IMR-90 (cell line): ENCODE results near the gene COMMD8. TPM values are rescaled to one million over a fixed set of nuclear protein-coding genes. Genes with fewer than 3 reads are reported as not detected.

ENCODE experiments used
- ATAC-seq: fragments of 200-7000 bp; cut with Tn5 transposase; 2 replicates; pipeline ENCODE4 v1.9.1; 2020; ENCODE audit warnings: low read depth, mild to moderate bottlenecking, moderate library complexity
- BruUV-seq: library from RNA; stranded (reverse); fragments of 400-500 nt; replicated peaks from 2 replicates; lab custom pipeline; 2021; lab: Mats Ljungman, UMichigan
- CTCF ChIA-PET: fragments of 300-600 bp; formaldehyde crosslinking; extraction: SDS; loops from one replicate; lab custom pipeline; 2021; ENCODE audit warnings: antibody characterized with exemption; lab: Yijun Ruan, JAX
- POLR2A ChIA-PET: fragments of 300-600 bp; sonication (Branson Sonifier 250); formaldehyde crosslinking; loops from one replicate; lab custom pipeline; 2022; ENCODE audit warnings: antibody characterized with exemption; ENCODE audit not compliant: unreplicated experiment; lab: Charles Lee
- DNase-seq: peaks from one replicate; pipeline ENCODE4 v3.0.0; 2013
- H2AFZ ChIP-seq: replicated peaks from 2 replicates; pipeline ENCODE3; 2013; ENCODE audit warnings: low read length, mild to moderate bottlenecking; ENCODE audit not compliant: poor library complexity
- H2AK5ac ChIP-seq: 2 replicates; pipeline ENCODE4 v1.6.1; 2013; ENCODE audit warnings: low read depth, low read length, inconsistent platforms
- H2AK9ac ChIP-seq: replicated peaks from 2 replicates; pipeline ENCODE3; 2013; ENCODE audit warnings: mild to moderate bottlenecking, low read depth, low read length, moderate library complexity; ENCODE audit not compliant: poor library complexity
- H2BK120ac ChIP-seq: 2 replicates; pipeline ENCODE4 v1.6.1; 2013; ENCODE audit warnings: low read depth, low read length, inconsistent platforms
- H2BK15ac ChIP-seq: 3 replicates; pipeline ENCODE4 v1.6.1; 2013; ENCODE audit warnings: low read depth, low read length, inconsistent platforms
- H2BK20ac ChIP-seq: 2 replicates; pipeline ENCODE4 v1.6.1; 2013; ENCODE audit warnings: low read depth, mild to moderate bottlenecking, inconsistent platforms, low read length, moderate library complexity
- H2BK5ac ChIP-seq: 2 replicates; pipeline ENCODE4 v1.6.1; 2013; ENCODE audit warnings: mild to moderate bottlenecking, low read depth, low read length, inconsistent platforms; ENCODE audit not compliant: poor library complexity, severe bottlenecking
- H3K14ac ChIP-seq: replicated peaks from 2 replicates; pipeline ENCODE4 v1.6.1; 2013; ENCODE audit warnings: low read depth, low read length, inconsistent platforms
- H3K18ac ChIP-seq: 2 replicates; pipeline ENCODE4 v1.6.1; 2013; ENCODE audit warnings: low read depth, low read length, control low read depth
- H3K23ac ChIP-seq: 2 replicates; pipeline ENCODE4 v1.6.1; 2013; ENCODE audit warnings: low read depth, low read length, inconsistent platforms
- H3K27ac ChIP-seq: 2 replicates; pipeline ENCODE4 v1.5.1; 2013; ENCODE audit warnings: mild to moderate bottlenecking, control low read depth, low read length; ENCODE audit not compliant: insufficient read depth
- H3K27me3 ChIP-seq: 2 replicates; pipeline ENCODE4 v1.6.1; 2013; ENCODE audit warnings: low read length; ENCODE audit not compliant: control insufficient read depth, insufficient read depth
- H3K36me3 ChIP-seq: 2 replicates; pipeline ENCODE4 v1.6.1; 2013; ENCODE audit warnings: low read length, mixed read lengths; ENCODE audit not compliant: control insufficient read depth, insufficient read depth
- H3K4ac ChIP-seq: 2 replicates; pipeline ENCODE4 v1.6.1; 2013; ENCODE audit warnings: low read depth, low read length, inconsistent platforms
- H3K4me1 ChIP-seq: 2 replicates; pipeline ENCODE4 v1.6.1; 2013; ENCODE audit warnings: low read length, mixed read lengths; ENCODE audit not compliant: control insufficient read depth, insufficient read depth
- H3K4me2 ChIP-seq: 2 replicates; pipeline ENCODE4 v1.6.1; 2013; ENCODE audit warnings: low read depth, mild to moderate bottlenecking, control low read depth, low read length, moderate library complexity
- H3K4me3 ChIP-seq: 2 replicates; pipeline ENCODE4 v1.5.1; 2013; ENCODE audit warnings: low read depth, mild to moderate bottlenecking, control low read depth, low read length, moderate library complexity; ENCODE audit not compliant: insufficient read depth
- H3K56ac ChIP-seq: 2 replicates; pipeline ENCODE4 v1.6.1; 2013; ENCODE audit warnings: low read length, inconsistent platforms; ENCODE audit not compliant: insufficient read depth; ENCODE audit errors: extremely low read depth
- H3K79me1 ChIP-seq, 2 experiments: 2 replicates each; pipeline ENCODE4 v1.6.1; 2013; ENCODE audit warnings: low read length in 2 of 2, inconsistent platforms in 1 of 2, low read depth in 1 of 2
- H3K9ac ChIP-seq: 2 replicates; pipeline ENCODE4 v1.6.1; 2013; ENCODE audit warnings: low read depth, low read length, control low read depth
- H3K9me1 ChIP-seq: 2 replicates; pipeline ENCODE4 v1.6.1; 2013; ENCODE audit warnings: low read length, inconsistent platforms; ENCODE audit not compliant: insufficient read depth
- H3K9me3 ChIP-seq: 2 replicates; pipeline ENCODE4 v1.6.1; 2013; ENCODE audit warnings: low read length; ENCODE audit not compliant: control insufficient read depth, insufficient read depth
- H4K20me1 ChIP-seq: 2 replicates; pipeline ENCODE4 v1.6.1; 2013; ENCODE audit warnings: low read length, inconsistent platforms; ENCODE audit not compliant: insufficient read depth
- H4K5ac ChIP-seq: 2 replicates; pipeline ENCODE4 v1.6.1; 2013; ENCODE audit warnings: mild to moderate bottlenecking, low read depth, low read length, control low read depth
- H4K8ac ChIP-seq, 2 experiments: 2 replicates each; pipeline ENCODE4 v1.6.1; 2013; ENCODE audit warnings: low read depth in 2 of 2, low read length in 2 of 2, control low read depth in 1 of 2, inconsistent platforms in 1 of 2
- H4K91ac ChIP-seq: 2 replicates; pipeline ENCODE4 v1.6.1; 2013; ENCODE audit warnings: low read depth, low read length, inconsistent platforms; ENCODE audit not compliant: insufficient read depth
- CEBPB ChIP-seq: IDR thresholded peaks from 2 replicates; pipeline ENCODE4 v1.6.1; 2012; ENCODE audit warnings: low read depth, low read length, improper control_type of control experiment
- CHD1 ChIP-seq: IDR thresholded peaks from 2 replicates; pipeline ENCODE4 v1.6.1; 2012; ENCODE audit warnings: low read depth, low read length, improper control_type of control experiment
- ELK1 ChIP-seq: fragments of 150-350 bp; IDR thresholded peaks from 2 replicates; pipeline ENCODE4 v1.6.1; 2016; ENCODE audit warnings: low read depth, mild to moderate bottlenecking, low read length, moderate library complexity, borderline replicate concordance
- FOS ChIP-seq: fragments of 150-350 bp; IDR thresholded peaks from 2 replicates; pipeline ENCODE4 v1.6.1; 2016; ENCODE audit warnings: low read depth, low read length
- MAFK ChIP-seq: IDR thresholded peaks from 2 replicates; pipeline ENCODE4 v1.6.1; 2012; ENCODE audit warnings: low read depth, low read length, improper control_type of control experiment
- MXI1 ChIP-seq: IDR thresholded peaks from 2 replicates; pipeline ENCODE4 v1.6.1; 2012; ENCODE audit warnings: low read depth, mild to moderate bottlenecking, low read length, moderate library complexity, borderline replicate concordance
- POLR2A ChIP-seq: IDR thresholded peaks from 2 replicates; pipeline ENCODE4 v1.6.1; 2012; ENCODE audit warnings: mild to moderate bottlenecking, low read depth, low read length
- RAD21 ChIP-seq: IDR thresholded peaks from 2 replicates; pipeline ENCODE4 v1.6.1; 2012; ENCODE audit warnings: low read length, improper control_type of control experiment
- RCOR1 ChIP-seq: IDR thresholded peaks from 2 replicates; pipeline ENCODE4 v1.6.1; 2012; ENCODE audit warnings: mild to moderate bottlenecking, low read length, improper control_type of control experiment; ENCODE audit not compliant: insufficient replicate concordance
- RFX5 ChIP-seq: IDR thresholded peaks from 2 replicates; pipeline ENCODE4 v1.8.0; 2012; ENCODE audit warnings: low read depth, mild to moderate bottlenecking, low read length, moderate library complexity
- WGBS, 2 experiments: methylation state at CpG; one replicate each; pipeline versions ENCODE4 v1.1.5 to v1.1.7; 2013; ENCODE audit warnings: missing lambda C conversion rate in 2 of 2; ENCODE audit not compliant: insufficient read length in 1 of 2; ENCODE audit errors: extremely low coverage in 2 of 2; 5-methylcytosine and 5-hydroxymethylcytosine counted together
- dilution Hi-C: fragments of 300-500 bp; cut with HindIII; formaldehyde crosslinking; loops from one replicate; pipeline ENCODE4 v1.14.3; 2018; ENCODE audit warnings: low sequenced_read_pairs; ENCODE audit not compliant: unreplicated experiment
- in situ Hi-C: fragments of 300-500 bp; cut with MboI; formaldehyde crosslinking; loops from 3 replicates; pipeline ENCODE4 v1.14.3; 2019; ENCODE audit warnings: low sequenced_read_pairs, inconsistent platforms, mixed read lengths
- intact Hi-C: fragments of 100-400 bp; cut with micrococcal nuclease; formaldehyde crosslinking; loops from 2 replicates; pipeline ENCODE4 v1.10.0; 2022
- polyA plus RNA-seq, 3 experiments: library from polyadenylated mRNA; depleted of rRNA; stranded (reverse); fragments of >200 nt; gene quantifications; 2 replicates each; pipeline ENCODE4 v1.2.3, GENCODE V29; 2012; ENCODE audit warnings: low replicate concordance in 1 of 3
- total RNA-seq: library from RNA; depleted of rRNA; stranded (reverse); fragments of >200 nt; gene quantifications from 2 replicates; pipeline ENCODE4 v1.2.3, GENCODE V29; 2012

COMMD8 gene
- total and polyA plus RNA-seq, 2 of the 4 experiments (the other 2 are of a cell fraction), result 12.5 to 12.6 TPM

- TF ChIP-seq MXI1 (no peak), MAFK (no peak), RCOR1 (no peak), RFX5 (no peak), ELK1 (no peak), POLR2A (no peak), RAD21 (no peak), CEBPB (no peak), CHD1 (no peak), FOS (no peak)
- Histone ChIP-seq H4K5ac (peak overlapping the region; percentile 52; the same call in 1 of the 2 replicates), H3K79me1 (peaks cover 15 to 16% of the 10 kb centered on the region in 2 experiments), H2BK20ac (no peak overlapping the region; the same call in 1 of the 2 replicates), H3K4me2 (peak overlapping the region; percentile 90), H3K27ac (peak overlapping the region; percentile 66), H3K56ac (peak overlapping the region; percentile 33; the same call in 1 of the 2 replicates), H3K9ac (peak overlapping the region; percentile 53), H3K9me1 (peaks cover 5% of the 10 kb centered on the region), H3K4me3 (peak overlapping the region; percentile 58), H3K4me1 (no peaks in the 10 kb centered on the region), H2BK15ac (no peak overlapping the region), H3K23ac (peak overlapping the region; percentile 79), H3K18ac (peak overlapping the region; percentile 31), H2BK5ac (peak overlapping the region; percentile 61), H4K20me1 (no peaks in the 10 kb centered on the region), H2AK9ac (peak overlapping the region; percentile 89), H3K36me3 (no peaks in the 10 kb centered on the region), H3K14ac (peak overlapping the region; percentile 82), H2BK120ac (peak overlapping the region; percentile 39; the same call in 1 of the 2 replicates), H2AFZ (peak overlapping the region; percentile 90), H4K8ac (peak overlapping the region; percentile 57 to 73), H2AK5ac (peak overlapping the region; percentile 1; the same call in 1 of the 2 replicates), H3K9me3 (no peaks in the 10 kb centered on the region), H3K27me3 (no peaks in the 10 kb centered on the region), H3K4ac (peak overlapping the region; percentile 70), H4K91ac (peak overlapping the region; percentile 40; the same call in 1 of the 2 replicates)
- BruUV-seq, result no TSS peak
- ChIA-PET CTCF (interaction anchor here (0.7 to 1.1 kb wide), 5 partner anchors 10 to 206 kb away, joined by 3 to 5 read pairs (median 4); no protein-coding TSS in a partner anchor), POLR2A (no interaction called here)
- dilution Hi-C loops, result no loop called here
- in situ Hi-C loops, result no loop called here
- no CpG with 5 or more reads among the region's 6 CpGs for WGBS, 2 experiments
- intact Hi-C loops, result loop anchor here (5.0 kb wide), 1 partner anchor 99 kb away; no protein-coding TSS in a partner anchor
- DNase-seq, result peak; percentile 3
- peak; percentile 8 for ATAC-seq
These were observed 685 bp downstream of the COMMD8 start for GRCh38 chr4:47462799-47463234.
